Colonic mucosa (tissue), 4 donors: ENCODE data around the gene SPATA21. TPM values are rescaled to one million over a fixed set of nuclear protein-coding genes. Genes with fewer than 3 reads are reported as not detected.
"Not testable (repeated sequence)": the region's sequence is repeated elsewhere in the genome, so short reads cannot be mapped to it uniquely, and the experiment has no call there.

Source experiments
- DNase-seq: peaks from one replicate; pipeline ENCODE4 v3.0.0-alpha.2; 2020
- H3K27ac ChIP-seq: fragments of 200-600 bp; one replicate; pipeline ENCODE4 v1.8.0; 2021
- H3K27me3 ChIP-seq: fragments of 200-600 bp; one replicate; pipeline ENCODE4 v1.8.0; 2021
- H3K36me3 ChIP-seq: fragments of 200-600 bp; one replicate; pipeline ENCODE4 v1.8.0; 2021
- H3K4me1 ChIP-seq: fragments of 200-600 bp; one replicate; pipeline ENCODE4 v1.8.0; 2021; ENCODE audit warnings: mild to moderate bottlenecking
- H3K4me3 ChIP-seq: fragments of 200-600 bp; one replicate; pipeline ENCODE4 v1.8.0; 2021
- H3K9ac ChIP-seq, 2 donors: one replicate each; pipeline ENCODE4 v1.7.0; 2013; ENCODE audit warnings: control low read depth in 2 of 2, low read depth in 2 of 2, low read length in 2 of 2
- H3K9me3 ChIP-seq: fragments of 200-600 bp; one replicate; pipeline ENCODE4 v1.8.0; 2021
- CTCF ChIP-seq: fragments of 200-600 bp; IDR thresholded peaks from one replicate; pipeline ENCODE4 v1.8.0; 2022; ENCODE audit warnings: antibody characterized with exemption, mild to moderate bottlenecking
- intact Hi-C: fragments of 100-400 bp; cut with DNase I; formaldehyde crosslinking; loops from one replicate; pipeline ENCODE4 v1.14.1; 2022
- total RNA-seq, 2 donors: library from RNA; stranded (reverse); fragmentation: NEBNext Ultra II Directional in 1 of 2; extraction: Animal tissue kit (Norgen Biotek cat#: 25700) in 1 of 2; gene quantifications; one replicate each; pipeline ENCODE4 v1.2.1, GENCODE V29; 2021
- donor health status: healthy.
- donor health status: DM: no; HTN: no; CAD: no.
- donor health status: DM: no; HTN: no; CAD: no.

SPATA21 gene
- total RNA-seq, 2 donors from 2014 or later, result not detected

DNA sequence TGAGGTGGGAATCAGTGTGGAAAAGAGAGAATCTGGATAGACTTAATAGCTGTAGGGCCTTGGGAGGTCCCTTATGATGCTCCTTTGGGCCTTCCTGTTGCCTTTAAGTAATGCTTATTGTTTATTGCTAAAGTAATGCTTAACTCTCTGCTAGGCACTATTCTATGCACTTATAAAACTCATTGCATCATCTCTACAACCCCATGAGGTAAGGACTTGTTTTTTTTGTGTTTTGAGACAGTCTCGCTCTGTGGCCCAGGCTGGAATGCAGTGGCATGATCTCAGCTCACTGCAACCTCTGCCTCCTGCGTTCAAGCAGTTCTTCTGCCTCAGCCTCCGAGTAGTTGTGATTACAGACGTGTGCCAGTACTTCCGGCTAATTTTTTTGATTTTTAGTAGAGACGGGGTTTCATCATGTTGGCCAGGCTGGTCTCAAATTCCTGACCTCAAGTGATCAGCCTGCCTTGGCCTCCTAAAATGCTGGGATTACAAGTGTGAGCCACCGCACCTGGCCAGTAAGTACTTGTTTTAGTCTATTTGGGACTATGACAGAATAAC is 25.6 kb upstream of the SPATA21 start:
- no peaks in the 10 kb centered on the region for H3K9me3 ChIP-seq
- peaks cover 9% of the 10 kb centered on the region for H3K36me3 ChIP-seq
- H3K27ac ChIP-seq, result no peak overlapping the region
- intact Hi-C loops, result no loop called here
- H3K4me3 ChIP-seq, result no peak overlapping the region
- no peaks in the 10 kb centered on the region for H3K27me3 ChIP-seq
- H3K9ac ChIP-seq, result no peak overlapping the region
- no peak for DNase-seq
- no peaks in the 10 kb centered on the region for H3K4me1 ChIP-seq
- TF ChIP-seq CTCF, result no peak

GRCh38 chr1:16461681-16462080 is 24.5 kb upstream of the SPATA21 start:
- H3K36me3 ChIP-seq, result peaks cover 11% of the 10 kb centered on the region

DNA sequence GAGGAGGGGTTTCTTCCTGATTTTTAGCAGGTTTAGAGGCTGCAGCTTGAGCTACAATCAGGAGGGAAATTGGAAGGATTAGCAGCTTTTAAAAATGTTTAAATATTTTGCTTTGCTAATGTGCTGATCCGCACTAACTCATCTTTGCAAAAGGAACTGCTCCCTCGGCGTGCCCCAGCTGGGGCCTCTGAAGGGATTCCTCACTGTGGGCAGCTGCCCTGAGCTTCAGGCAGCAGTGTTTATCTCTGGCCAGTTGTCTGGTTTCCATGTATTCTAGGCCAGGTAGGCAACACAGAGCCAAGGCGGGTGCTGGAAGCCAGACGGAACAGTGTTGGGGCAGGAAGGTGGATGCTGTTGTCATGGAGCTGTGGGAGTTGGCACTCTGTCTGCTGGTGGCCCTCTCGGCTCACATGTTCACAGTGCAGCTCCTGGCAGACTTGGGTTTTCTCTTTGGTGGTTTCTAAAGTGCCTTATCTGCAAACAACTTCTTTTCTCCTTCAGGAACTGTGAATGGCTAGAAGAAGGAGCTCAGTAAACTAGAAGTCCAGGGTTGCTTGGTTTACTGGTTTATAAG is 22.2 kb upstream of the SPATA21 start:
- DNase-seq, result no peak

More at GRCh38 chr1:16461681-16462080, 24.5 kb upstream of the SPATA21 start:
- Histone ChIP-seq H3K27me3 (no peaks in the 10 kb centered on the region), H3K4me1 (no peaks in the 10 kb centered on the region), H3K27ac (no peak overlapping the region), H3K9me3 (no peaks in the 10 kb centered on the region), H3K9ac (no peak overlapping the region), H3K4me3 (no peak overlapping the region)
- TF ChIP-seq CTCF, result no peak
- intact Hi-C loops, result no loop called here
- no peak for DNase-seq

GRCh38 chr1:16458831-16459230 is 21.6 kb upstream of the SPATA21 start:
- no peak for TF ChIP-seq CTCF
- no peak overlapping the region for H3K4me3 ChIP-seq
- H3K27me3 ChIP-seq, result no peaks in the 10 kb centered on the region
- no peak for DNase-seq
- H3K4me1 ChIP-seq, result no peaks in the 10 kb centered on the region
- no peaks in the 10 kb centered on the region for H3K9me3 ChIP-seq
- intact Hi-C loops, result no loop called here
- H3K27ac ChIP-seq, result no peak overlapping the region
- H3K36me3 ChIP-seq, result peaks cover 17% of the 10 kb centered on the region
- H3K9ac ChIP-seq, result no peak overlapping the region

More for the DNA sequence above, 22.2 kb upstream of the SPATA21 start:
- Histone ChIP-seq H3K27ac (no peak overlapping the region), H3K9ac (no peak overlapping the region), H3K27me3 (no peaks in the 10 kb centered on the region), H3K4me3 (no peak overlapping the region), H3K9me3 (no peaks in the 10 kb centered on the region), H3K4me1 (no peaks in the 10 kb centered on the region), H3K36me3 (peaks cover 17% of the 10 kb centered on the region)
- intact Hi-C loops, result no loop called here
- no peak for TF ChIP-seq CTCF

- intact Hi-C loops, DNase-seq, H3K4me1 ChIP-seq, H3K9me3 ChIP-seq, H3K27me3 ChIP-seq, H3K9ac ChIP-seq, H3K4me3 ChIP-seq, H3K27ac ChIP-seq: not testable (repeated sequence)
- H3K36me3 ChIP-seq, result peaks cover 32% of the 10 kb centered on the region
Observed at GRCh38 chr1:16456151-16456550, 18.9 kb upstream of the SPATA21 start.

DNA sequence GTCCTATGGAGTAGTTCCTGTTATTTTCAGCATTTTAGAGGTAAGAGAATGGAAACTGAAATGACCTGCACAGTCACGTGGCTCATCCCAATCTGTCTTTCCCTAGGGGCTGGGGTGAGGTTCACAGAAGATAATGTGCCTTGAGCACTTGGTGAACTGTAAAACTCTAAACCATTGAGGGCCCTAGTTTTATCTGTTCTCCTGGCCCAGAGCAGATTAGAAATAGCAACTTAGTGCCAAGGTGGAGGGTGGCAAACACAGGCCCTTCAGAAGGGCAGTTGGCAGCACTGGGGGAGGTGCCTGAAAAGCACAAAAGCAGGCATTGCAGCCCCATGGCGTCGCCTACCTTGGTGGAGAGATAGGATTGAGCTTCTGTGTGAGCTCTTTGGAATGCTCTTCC is 17.7 kb upstream of the SPATA21 start:
- H3K4me3 ChIP-seq, DNase-seq, H3K4me1 ChIP-seq, H3K27ac ChIP-seq, H3K9me3 ChIP-seq, H3K27me3 ChIP-seq, H3K9ac ChIP-seq, intact Hi-C loops: not testable (repeated sequence)
- H3K36me3 ChIP-seq, result peaks cover 37% of the 10 kb centered on the region
